ENCODE data around the gene WDFY3. TPM values are rescaled to one million over a fixed set of nuclear protein-coding genes. Genes with fewer than 3 reads are reported as not detected.

WDFY3 gene
- polyA plus RNA-seq, 2 of the 4 experiments (the other 2 are of a cell fraction): 6.6 to 25.1 TPM

GRCh38 chr4:84727491-84727890 lies 239.0 kb downstream of the WDFY3 start:
- ChIA-PET CTCF (no interaction called here), POLR2A (no interaction called here)
- H3K4me3 ChIP-seq: no peak overlapping the region
- DNase-seq (ENCODE audit: low read depth in 1 of 2, low spot score in 1 of 2): no peak
- WGBS (ENCODE audit: missing lambda C conversion rate): 84% methylated on average over 1 of the region's 1 CpG
- no peak overlapping the region for H3K4me2 ChIP-seq
- no peak for ATAC-seq
- no peak for FAIRE-seq
- no peaks in the 10 kb centered on the region for H3K4me1 ChIP-seq
- TF ChIP-seq EP300 (IDR thresholded peaks at IDR 0.05) (no peak), HDAC2 (IDR thresholded peaks at IDR 0.05) (no peak), ZSCAN20 (CRISPR knock-in tag; IDR thresholded peaks at IDR 0.05) (no peak), EHMT2 (IDR thresholded peaks at IDR 0.05; ENCODE audit: low read depth) (no peak), MAX (IDR thresholded peaks at IDR 0.05) (no peak), MAFK (IDR thresholded peaks at IDR 0.05; ENCODE audit: partially characterized antibody) (no peak), CEBPB (IDR thresholded peaks at IDR 0.05) (no peak), NFE2L2 (conservative IDR thresholded peaks at IDR 0.05; ENCODE audit: low read length) (no peak), BHLHE40 (IDR thresholded peaks at IDR 0.05; ENCODE audit: low read depth, low read length) (no peak), TP53 (CRISPR knock-in tag; IDR thresholded peaks at IDR 0.05) (no peak), USF2 (IDR thresholded peaks at IDR 0.05) (no peak), ESRRA (IDR thresholded peaks at IDR 0.05; ENCODE audit: borderline replicate concordance, low read length) (no peak), POLR2AphosphoS2 (conservative IDR thresholded peaks at IDR 0.05; ENCODE audit: low read length) (no peak), HOXB13 (CRISPR knock-in tag; IDR thresholded peaks at IDR 0.05; ENCODE audit: low read depth) (no peak)
- TF ChIP-seq, protein P1, sequence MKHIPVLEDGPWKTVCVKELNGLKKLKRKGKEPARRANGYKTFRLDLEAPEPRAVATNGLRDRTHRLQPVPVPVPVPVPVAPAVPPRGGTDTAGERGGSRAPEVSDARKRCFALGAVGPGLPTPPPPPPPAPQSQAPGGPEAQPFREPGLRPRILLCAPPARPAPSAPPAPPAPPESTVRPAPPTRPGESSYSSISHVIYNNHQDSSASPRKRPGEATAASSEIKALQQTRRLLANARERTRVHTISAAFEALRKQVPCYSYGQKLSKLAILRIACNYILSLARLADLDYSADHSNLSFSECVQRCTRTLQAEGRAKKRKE (CRISPR knock-in tag; IDR thresholded peaks at IDR 0.05; ENCODE audit: low read depth): no peak
- TF ChIP-seq, protein P2, sequence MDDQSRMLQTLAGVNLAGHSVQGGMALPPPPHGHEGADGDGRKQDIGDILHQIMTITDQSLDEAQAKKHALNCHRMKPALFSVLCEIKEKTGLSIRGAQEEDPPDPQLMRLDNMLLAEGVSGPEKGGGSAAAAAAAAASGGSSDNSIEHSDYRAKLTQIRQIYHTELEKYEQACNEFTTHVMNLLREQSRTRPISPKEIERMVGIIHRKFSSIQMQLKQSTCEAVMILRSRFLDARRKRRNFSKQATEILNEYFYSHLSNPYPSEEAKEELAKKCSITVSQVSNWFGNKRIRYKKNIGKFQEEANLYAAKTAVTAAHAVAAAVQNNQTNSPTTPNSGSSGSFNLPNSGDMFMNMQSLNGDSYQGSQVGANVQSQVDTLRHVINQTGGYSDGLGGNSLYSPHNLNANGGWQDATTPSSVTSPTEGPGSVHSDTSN (IDR thresholded peaks at IDR 0.05): no peak
- TF ChIP-seq, protein P3, sequence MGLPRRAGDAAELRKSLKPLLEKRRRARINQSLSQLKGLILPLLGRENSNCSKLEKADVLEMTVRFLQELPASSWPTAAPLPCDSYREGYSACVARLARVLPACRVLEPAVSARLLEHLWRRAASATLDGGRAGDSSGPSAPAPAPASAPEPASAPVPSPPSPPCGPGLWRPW (IDR thresholded peaks at IDR 0.05): no peak
- TF ChIP-seq, protein P4, sequence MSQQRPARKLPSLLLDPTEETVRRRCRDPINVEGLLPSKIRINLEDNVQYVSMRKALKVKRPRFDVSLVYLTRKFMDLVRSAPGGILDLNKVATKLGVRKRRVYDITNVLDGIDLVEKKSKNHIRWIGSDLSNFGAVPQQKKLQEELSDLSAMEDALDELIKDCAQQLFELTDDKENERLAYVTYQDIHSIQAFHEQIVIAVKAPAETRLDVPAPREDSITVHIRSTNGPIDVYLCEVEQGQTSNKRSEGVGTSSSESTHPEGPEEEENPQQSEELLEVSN (IDR thresholded peaks at IDR 0.05; ENCODE audit: borderline replicate concordance, low read depth): no peak
- H3K9me3 ChIP-seq: no peaks in the 10 kb centered on the region
- no peak overlapping the region for H3K27ac ChIP-seq

- H3K9me3 ChIP-seq: no peaks in the 10 kb centered on the region
- DNase-seq (ENCODE audit: low read depth in 1 of 2, low spot score in 1 of 2) (no peak), FAIRE-seq (no peak), ATAC-seq (no peak)
- ChIA-PET POLR2A (no interaction called here), CTCF (no interaction called here)
- 85% methylated on average over 2 of the region's 2 CpGs for WGBS (ENCODE audit: missing lambda C conversion rate)
- H3K27ac ChIP-seq: no peak overlapping the region
- H3K4me3 ChIP-seq: no peak overlapping the region
- no peak for TF ChIP-seq POLR2A (IDR thresholded peaks at IDR 0.05; ENCODE audit: low read length)
- no peak for TF ChIP-seq BHLHE40 (IDR thresholded peaks at IDR 0.05; ENCODE audit: low read depth, low read length)
- TF ChIP-seq RFX5 (IDR thresholded peaks at IDR 0.05): no peak
- TF ChIP-seq, protein P2 (IDR thresholded peaks at IDR 0.05): no peak
- TF ChIP-seq, protein P5, sequence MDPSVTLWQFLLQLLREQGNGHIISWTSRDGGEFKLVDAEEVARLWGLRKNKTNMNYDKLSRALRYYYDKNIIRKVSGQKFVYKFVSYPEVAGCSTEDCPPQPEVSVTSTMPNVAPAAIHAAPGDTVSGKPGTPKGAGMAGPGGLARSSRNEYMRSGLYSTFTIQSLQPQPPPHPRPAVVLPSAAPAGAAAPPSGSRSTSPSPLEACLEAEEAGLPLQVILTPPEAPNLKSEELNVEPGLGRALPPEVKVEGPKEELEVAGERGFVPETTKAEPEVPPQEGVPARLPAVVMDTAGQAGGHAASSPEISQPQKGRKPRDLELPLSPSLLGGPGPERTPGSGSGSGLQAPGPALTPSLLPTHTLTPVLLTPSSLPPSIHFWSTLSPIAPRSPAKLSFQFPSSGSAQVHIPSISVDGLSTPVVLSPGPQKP (IDR thresholded peaks at IDR 0.05; ENCODE audit: low read depth, low read length): no peak
- TF ChIP-seq EP300 (IDR thresholded peaks at IDR 0.05): no peak
- no peak for TF ChIP-seq CHD4 (IDR thresholded peaks at IDR 0.05; ENCODE audit: borderline replicate concordance)
- TF ChIP-seq HOXB5 (CRISPR knock-in tag; IDR thresholded peaks at IDR 0.05): no peak
- TF ChIP-seq CBX8 (IDR thresholded peaks at IDR 0.05): no peak
- no peak for TF ChIP-seq ZSCAN20 (CRISPR knock-in tag; IDR thresholded peaks at IDR 0.05)
- no peak for TF ChIP-seq TFCP2L1 (CRISPR knock-in tag; IDR thresholded peaks at IDR 0.05)
- TF ChIP-seq PHF8 (IDR thresholded peaks at IDR 0.05; ENCODE audit: borderline replicate concordance, low read depth): no peak
- no peak for TF ChIP-seq MYC (IDR thresholded peaks at IDR 0.05; ENCODE audit: borderline replicate concordance, low read length)
- no peak for TF ChIP-seq TP53 (CRISPR knock-in tag; IDR thresholded peaks at IDR 0.05)
- no peak for TF ChIP-seq POLR2AphosphoS2 (conservative IDR thresholded peaks at IDR 0.05; ENCODE audit: low read length)
- TF ChIP-seq NFE2L2 (conservative IDR thresholded peaks at IDR 0.05; ENCODE audit: low read length): no peak
- H3K4me1 ChIP-seq: no peaks in the 10 kb centered on the region
- H3K4me2 ChIP-seq: no peak overlapping the region
Measured at GRCh38 chr4:84726356-84726755, 240.1 kb downstream of the WDFY3 start.
